Measurements from ENCODE around the gene SPATA31C2.

- TF ChIP-seq ZFP3 (CRISPR knock-in tag; IDR thresholded peaks at IDR 0.05): no peak
- TF ChIP-seq CSRNP3 (CRISPR knock-in tag; IDR thresholded peaks at IDR 0.05): no peak
- TF ChIP-seq ISL1 (CRISPR knock-in tag; IDR thresholded peaks at IDR 0.05): no peak
- TF ChIP-seq ZFP30 (CRISPR knock-in tag; IDR thresholded peaks at IDR 0.05): no peak
- no peak for TF ChIP-seq ZNF565 (CRISPR knock-in tag; conservative IDR thresholded peaks at IDR 0.05; ENCODE audit: low read depth)
Observed at GRCh38 chr9:88087906-88088305, 50.4 kb downstream of the SPATA31C2 start.

All from SK-N-SH treated with all-trans-retinoic acid at 6 μM for 48 hours (cell line).